ENCODE measurements around the gene CYP46A1.

- no peak for TF ChIP-seq CTCF (IDR thresholded peaks at IDR 0.05; ENCODE audit: insufficient read depth, low read length)
- no peak for TF ChIP-seq REST (IDR thresholded peaks at IDR 0.05; ENCODE audit: insufficient replicate concordance, low read depth)
Observed at GRCh38 chr14:99713972-99714371, 29.9 kb downstream of the CYP46A1 start.
